ENCODE data around the gene PSKH1.

The PSKH1 gene

GRCh38 chr16:67874372-67874771, 18.7 kb upstream of the PSKH1 start:
- Histone ChIP-seq H3K27me3 (ENCODE audit: control insufficient read depth, low read length) (no peaks in the 10 kb centered on the region), H3K4me2 (ENCODE audit: low read length) (peak overlapping the region; percentile 73), H3K79me2 (ENCODE audit: control insufficient read depth, low read length) (peaks cover 40% of the 10 kb centered on the region), H3K9me3 (ENCODE audit: control insufficient read depth, insufficient read depth, low read length) (no peaks in the 10 kb centered on the region), H3K27ac (ENCODE audit: low read depth, low read length) (no peak overlapping the region), H3K9me2 (replicated peaks; ENCODE audit: control insufficient read depth, low read length) (no peaks in the 10 kb centered on the region), H3F3A (ENCODE audit: control insufficient read depth, insufficient read depth) (peaks cover 18% of the 10 kb centered on the region), H4K20me1 (ENCODE audit: control insufficient read depth, insufficient read depth, low read depth, low read length) (peaks cover 4% of the 10 kb centered on the region; the same call in 1 of the 2 replicates), H3K4me3 (ENCODE audit: low read length) (peak overlapping the region; percentile 85), H3K36me3 (ENCODE audit: control insufficient read depth, low read length) (peaks cover 68% of the 10 kb centered on the region), H3K4me1 (ENCODE audit: control insufficient read depth, low read length) (peaks cover 22% of the 10 kb centered on the region)
- TF ChIP-seq, protein P1, sequence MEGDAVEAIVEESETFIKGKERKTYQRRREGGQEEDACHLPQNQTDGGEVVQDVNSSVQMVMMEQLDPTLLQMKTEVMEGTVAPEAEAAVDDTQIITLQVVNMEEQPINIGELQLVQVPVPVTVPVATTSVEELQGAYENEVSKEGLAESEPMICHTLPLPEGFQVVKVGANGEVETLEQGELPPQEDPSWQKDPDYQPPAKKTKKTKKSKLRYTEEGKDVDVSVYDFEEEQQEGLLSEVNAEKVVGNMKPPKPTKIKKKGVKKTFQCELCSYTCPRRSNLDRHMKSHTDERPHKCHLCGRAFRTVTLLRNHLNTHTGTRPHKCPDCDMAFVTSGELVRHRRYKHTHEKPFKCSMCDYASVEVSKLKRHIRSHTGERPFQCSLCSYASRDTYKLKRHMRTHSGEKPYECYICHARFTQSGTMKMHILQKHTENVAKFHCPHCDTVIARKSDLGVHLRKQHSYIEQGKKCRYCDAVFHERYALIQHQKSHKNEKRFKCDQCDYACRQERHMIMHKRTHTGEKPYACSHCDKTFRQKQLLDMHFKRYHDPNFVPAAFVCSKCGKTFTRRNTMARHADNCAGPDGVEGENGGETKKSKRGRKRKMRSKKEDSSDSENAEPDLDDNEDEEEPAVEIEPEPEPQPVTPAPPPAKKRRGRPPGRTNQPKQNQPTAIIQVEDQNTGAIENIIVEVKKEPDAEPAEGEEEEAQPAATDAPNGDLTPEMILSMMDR (IDR thresholded peaks at IDR 0.05; ENCODE audit: low read depth, low read length, poor library complexity, severe bottlenecking) = no peak
- TF ChIP-seq EZH2phosphoT487 (IDR thresholded peaks at IDR 0.05; ENCODE audit: borderline replicate concordance, low read length) = no peak

DNA sequence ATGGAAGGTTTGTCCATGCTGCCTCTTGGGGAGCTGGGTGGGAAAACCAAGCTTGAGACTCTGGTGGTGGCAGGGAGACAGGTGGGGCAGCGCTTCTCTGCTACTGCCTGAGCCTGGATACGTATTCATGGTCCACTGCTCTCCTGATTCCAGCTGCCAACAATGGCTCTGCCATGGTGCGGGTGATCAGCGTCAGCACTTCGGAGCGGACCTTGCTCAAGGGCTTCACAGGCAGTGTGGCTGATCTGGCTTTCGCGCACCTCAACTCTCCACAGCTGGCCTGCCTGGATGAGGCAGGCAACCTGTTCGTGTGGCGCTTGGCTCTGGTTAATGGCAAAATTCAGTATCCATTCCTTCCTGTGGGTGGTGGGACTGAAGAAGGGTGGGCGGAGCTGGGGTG, 16.0 kb upstream of the PSKH1 start:
- no peak overlapping the region for H3K4me2 ChIP-seq (ENCODE audit: low read length)
- TF ChIP-seq, protein P1 (IDR thresholded peaks at IDR 0.05; ENCODE audit: low read depth, low read length, poor library complexity, severe bottlenecking) = no peak
- TF ChIP-seq EZH2phosphoT487 (IDR thresholded peaks at IDR 0.05; ENCODE audit: borderline replicate concordance, low read length) = no peak
- H3K36me3 ChIP-seq (ENCODE audit: control insufficient read depth, low read length) = peaks cover 73% of the 10 kb centered on the region
- no peak overlapping the region for H3K4me3 ChIP-seq (ENCODE audit: low read length)
- peaks cover 40% of the 10 kb centered on the region for H3K79me2 ChIP-seq (ENCODE audit: control insufficient read depth, low read length)
- peaks cover 5% of the 10 kb centered on the region; the same call in 1 of the 2 replicates for H3F3A ChIP-seq (ENCODE audit: control insufficient read depth, insufficient read depth)
- H3K27me3 ChIP-seq (ENCODE audit: control insufficient read depth, low read length) = no peaks in the 10 kb centered on the region
- H3K9me3 ChIP-seq (ENCODE audit: control insufficient read depth, insufficient read depth, low read length) = no peaks in the 10 kb centered on the region
- H3K9me2 ChIP-seq (replicated peaks; ENCODE audit: control insufficient read depth, low read length) = no peaks in the 10 kb centered on the region
- H3K4me1 ChIP-seq (ENCODE audit: control insufficient read depth, low read length) = peaks cover 22% of the 10 kb centered on the region
- H4K20me1 ChIP-seq (ENCODE audit: control insufficient read depth, insufficient read depth, low read depth, low read length) = peaks cover 4% of the 10 kb centered on the region; the same call in 1 of the 2 replicates
- H3K27ac ChIP-seq (ENCODE audit: low read depth, low read length) = no peak overlapping the region

DNA sequence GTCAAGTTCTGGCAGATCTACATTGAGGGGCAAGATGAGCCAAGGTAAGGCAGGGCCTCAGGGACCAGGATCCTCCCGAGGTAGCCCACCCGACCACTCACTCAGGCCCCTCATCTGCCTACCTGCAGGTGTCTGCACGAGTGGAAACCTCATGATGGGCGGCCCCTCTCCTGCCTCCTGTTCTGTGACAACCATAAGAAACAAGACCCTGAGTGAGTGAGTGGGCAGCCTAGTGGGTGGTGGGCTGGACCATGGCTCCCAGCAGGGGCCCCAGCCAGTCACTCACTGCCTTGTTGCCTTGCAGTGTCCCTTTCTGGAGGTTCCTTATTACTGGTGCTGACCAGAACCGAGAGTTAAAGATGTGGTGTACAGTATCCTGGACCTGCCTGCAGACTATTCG, 14.8 kb upstream of the PSKH1 start:
- no peak overlapping the region for H3K4me3 ChIP-seq (ENCODE audit: low read length)
- H3K4me1 ChIP-seq (ENCODE audit: control insufficient read depth, low read length) = peaks cover 15% of the 10 kb centered on the region
- peaks cover 36% of the 10 kb centered on the region for H3K79me2 ChIP-seq (ENCODE audit: control insufficient read depth, low read length)
- H3F3A ChIP-seq (ENCODE audit: control insufficient read depth, insufficient read depth) = no peaks in the 10 kb centered on the region
- no peak overlapping the region for H3K4me2 ChIP-seq (ENCODE audit: low read length)
- no peaks in the 10 kb centered on the region for H3K27me3 ChIP-seq (ENCODE audit: control insufficient read depth, low read length)
- TF ChIP-seq EZH2phosphoT487 (IDR thresholded peaks at IDR 0.05; ENCODE audit: borderline replicate concordance, low read length) = no peak
- TF ChIP-seq, protein P1 (IDR thresholded peaks at IDR 0.05; ENCODE audit: low read depth, low read length, poor library complexity, severe bottlenecking) = no peak
- H3K27ac ChIP-seq (ENCODE audit: low read depth, low read length) = no peak overlapping the region
- H3K9me3 ChIP-seq (ENCODE audit: control insufficient read depth, insufficient read depth, low read length) = no peaks in the 10 kb centered on the region
- H3K36me3 ChIP-seq (ENCODE audit: control insufficient read depth, low read length) = peaks cover 83% of the 10 kb centered on the region
- no peaks in the 10 kb centered on the region for H3K9me2 ChIP-seq (replicated peaks; ENCODE audit: control insufficient read depth, low read length)
- H4K20me1 ChIP-seq (ENCODE audit: control insufficient read depth, insufficient read depth, low read depth, low read length) = peaks cover 4% of the 10 kb centered on the region; the same call in 1 of the 2 replicates

All from DOHH2 (cell line).